Measurements from ENCODE around the gene TMEM147.

DNA sequence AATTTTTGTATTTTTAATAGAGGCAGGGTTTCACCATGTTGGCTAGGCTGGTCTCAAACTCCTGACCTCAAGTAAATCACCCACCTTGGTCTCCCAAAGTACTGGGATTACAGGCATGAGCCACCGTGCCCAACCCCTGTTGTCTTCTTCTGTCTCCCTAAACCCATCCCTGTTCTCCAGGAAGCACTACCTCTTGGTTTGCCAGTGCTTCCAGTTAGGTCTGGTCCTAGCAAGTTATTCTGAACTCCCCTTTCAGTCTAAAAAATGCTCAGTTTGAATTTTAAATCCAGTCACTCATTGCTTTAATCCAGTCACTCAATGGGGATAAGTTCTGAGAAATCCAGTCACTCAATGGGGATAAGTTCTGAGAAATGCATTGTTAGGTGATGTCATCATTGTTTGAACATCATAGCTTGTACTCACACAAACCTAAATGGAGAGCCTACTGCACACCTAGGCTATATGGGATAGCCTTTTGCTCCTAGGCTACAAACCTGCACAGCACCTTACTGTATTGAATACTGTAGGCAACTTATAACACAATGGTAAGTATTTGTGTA is 26.1 kb downstream of the TMEM147 start:
- TF ChIP-seq, protein P1, sequence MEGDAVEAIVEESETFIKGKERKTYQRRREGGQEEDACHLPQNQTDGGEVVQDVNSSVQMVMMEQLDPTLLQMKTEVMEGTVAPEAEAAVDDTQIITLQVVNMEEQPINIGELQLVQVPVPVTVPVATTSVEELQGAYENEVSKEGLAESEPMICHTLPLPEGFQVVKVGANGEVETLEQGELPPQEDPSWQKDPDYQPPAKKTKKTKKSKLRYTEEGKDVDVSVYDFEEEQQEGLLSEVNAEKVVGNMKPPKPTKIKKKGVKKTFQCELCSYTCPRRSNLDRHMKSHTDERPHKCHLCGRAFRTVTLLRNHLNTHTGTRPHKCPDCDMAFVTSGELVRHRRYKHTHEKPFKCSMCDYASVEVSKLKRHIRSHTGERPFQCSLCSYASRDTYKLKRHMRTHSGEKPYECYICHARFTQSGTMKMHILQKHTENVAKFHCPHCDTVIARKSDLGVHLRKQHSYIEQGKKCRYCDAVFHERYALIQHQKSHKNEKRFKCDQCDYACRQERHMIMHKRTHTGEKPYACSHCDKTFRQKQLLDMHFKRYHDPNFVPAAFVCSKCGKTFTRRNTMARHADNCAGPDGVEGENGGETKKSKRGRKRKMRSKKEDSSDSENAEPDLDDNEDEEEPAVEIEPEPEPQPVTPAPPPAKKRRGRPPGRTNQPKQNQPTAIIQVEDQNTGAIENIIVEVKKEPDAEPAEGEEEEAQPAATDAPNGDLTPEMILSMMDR (IDR thresholded peaks at IDR 0.05) = no peak
- TF ChIP-seq SIN3A (IDR thresholded peaks at IDR 0.05; ENCODE audit: borderline replicate concordance, insufficient read depth, low read depth, low read length) (no peak), REST (IDR thresholded peaks at IDR 0.05; ENCODE audit: insufficient read depth in 1 of 2, low read depth in 2 of 2, low read length in 1 of 2) (no peak)

Measured in Panc1 (cell line).